ENCODE measurements around the gene ZNF675. TPM values are rescaled to one million over a fixed set of nuclear protein-coding genes. Genes with fewer than 3 reads are reported as not detected.

ZNF675 gene
- polyA plus RNA-seq, 1 donor from 2014 or later = 50.9 TPM

GRCh38 chr19:23709347-23709746 lies 22.3 kb upstream of the ZNF675 start:
- Histone ChIP-seq H3K9ac (ENCODE audit: low read length) (no peak overlapping the region), H3K36me3 (ENCODE audit: insufficient read depth, low read length) (no peaks in the 10 kb centered on the region), H3K27me3 (ENCODE audit: insufficient read depth, low read depth, low read length) (no peaks in the 10 kb centered on the region), H3K4me2 (ENCODE audit: low read length) (no peak overlapping the region), H3F3A (ENCODE audit: insufficient read depth, low read length, poor library complexity, severe bottlenecking) (no peaks in the 10 kb centered on the region), H2AFZ (ENCODE audit: low read depth, low read length) (no peak overlapping the region), H3K4me3 (ENCODE audit: low read length) (no peak overlapping the region), H3K79me2 (replicated peaks; ENCODE audit: insufficient read depth, low read length) (no peaks in the 10 kb centered on the region), H3K27ac (ENCODE audit: low read length) (no peak overlapping the region), H4K20me1 (ENCODE audit: insufficient read depth) (no peaks in the 10 kb centered on the region), H3K9me3 (ENCODE audit: low read length) (no peaks in the 10 kb centered on the region), H3K9me2 (ENCODE audit: insufficient read depth, low read length) (no peaks in the 10 kb centered on the region)
- TF ChIP-seq MXI1 (conservative IDR thresholded peaks at IDR 0.05; ENCODE audit: poor library complexity, severe bottlenecking) (no peak), EP300 (conservative IDR thresholded peaks at IDR 0.05; ENCODE audit: poor library complexity, severe bottlenecking) (no peak), RAD21 (conservative IDR thresholded peaks at IDR 0.05) (no peak), POLR2AphosphoS5 (IDR thresholded peaks at IDR 0.05) (no peak), REST (IDR thresholded peaks at IDR 0.05; ENCODE audit: borderline replicate concordance) (no peak), TAF1 (IDR thresholded peaks at IDR 0.05; ENCODE audit: low read depth) (no peak), EZH2 (IDR thresholded peaks at IDR 0.05; ENCODE audit: borderline replicate concordance, insufficient read depth, low read length, poor library complexity, severe bottlenecking) (no peak), SMC3 (conservative IDR thresholded peaks at IDR 0.05; ENCODE audit: poor library complexity) (no peak)
- TF ChIP-seq, protein P1, sequence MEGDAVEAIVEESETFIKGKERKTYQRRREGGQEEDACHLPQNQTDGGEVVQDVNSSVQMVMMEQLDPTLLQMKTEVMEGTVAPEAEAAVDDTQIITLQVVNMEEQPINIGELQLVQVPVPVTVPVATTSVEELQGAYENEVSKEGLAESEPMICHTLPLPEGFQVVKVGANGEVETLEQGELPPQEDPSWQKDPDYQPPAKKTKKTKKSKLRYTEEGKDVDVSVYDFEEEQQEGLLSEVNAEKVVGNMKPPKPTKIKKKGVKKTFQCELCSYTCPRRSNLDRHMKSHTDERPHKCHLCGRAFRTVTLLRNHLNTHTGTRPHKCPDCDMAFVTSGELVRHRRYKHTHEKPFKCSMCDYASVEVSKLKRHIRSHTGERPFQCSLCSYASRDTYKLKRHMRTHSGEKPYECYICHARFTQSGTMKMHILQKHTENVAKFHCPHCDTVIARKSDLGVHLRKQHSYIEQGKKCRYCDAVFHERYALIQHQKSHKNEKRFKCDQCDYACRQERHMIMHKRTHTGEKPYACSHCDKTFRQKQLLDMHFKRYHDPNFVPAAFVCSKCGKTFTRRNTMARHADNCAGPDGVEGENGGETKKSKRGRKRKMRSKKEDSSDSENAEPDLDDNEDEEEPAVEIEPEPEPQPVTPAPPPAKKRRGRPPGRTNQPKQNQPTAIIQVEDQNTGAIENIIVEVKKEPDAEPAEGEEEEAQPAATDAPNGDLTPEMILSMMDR (IDR thresholded peaks at IDR 0.05; ENCODE audit: poor library complexity, severe bottlenecking) = no peak

- H3K4me2 ChIP-seq (ENCODE audit: low read length) = no peak overlapping the region
- H3K27ac ChIP-seq (ENCODE audit: low read length) = no peak overlapping the region
- H3K9me2 ChIP-seq (ENCODE audit: insufficient read depth, low read length) = no peaks in the 10 kb centered on the region
- H3K79me2 ChIP-seq (replicated peaks; ENCODE audit: insufficient read depth, low read length) = no peaks in the 10 kb centered on the region
- H4K20me1 ChIP-seq (ENCODE audit: insufficient read depth) = no peaks in the 10 kb centered on the region
- no peaks in the 10 kb centered on the region for H3F3A ChIP-seq (ENCODE audit: insufficient read depth, low read length, poor library complexity, severe bottlenecking)
- H3K4me3 ChIP-seq (ENCODE audit: low read length) = no peak overlapping the region
- H3K36me3 ChIP-seq (ENCODE audit: insufficient read depth, low read length) = no peaks in the 10 kb centered on the region
- TF ChIP-seq EP300 (conservative IDR thresholded peaks at IDR 0.05; ENCODE audit: poor library complexity, severe bottlenecking) (no peak), MXI1 (conservative IDR thresholded peaks at IDR 0.05; ENCODE audit: poor library complexity, severe bottlenecking) (no peak), EZH2 (IDR thresholded peaks at IDR 0.05; ENCODE audit: borderline replicate concordance, insufficient read depth, low read length, poor library complexity, severe bottlenecking) (no peak), RAD21 (conservative IDR thresholded peaks at IDR 0.05) (no peak), TAF1 (IDR thresholded peaks at IDR 0.05; ENCODE audit: low read depth) (no peak), REST (IDR thresholded peaks at IDR 0.05; ENCODE audit: borderline replicate concordance) (no peak)
- no peaks in the 10 kb centered on the region for H3K9me3 ChIP-seq (ENCODE audit: low read length)
- no peaks in the 10 kb centered on the region for H3K27me3 ChIP-seq (ENCODE audit: insufficient read depth, low read depth, low read length)
- no peak overlapping the region for H2AFZ ChIP-seq (ENCODE audit: low read depth, low read length)
- no peak overlapping the region for H3K9ac ChIP-seq (ENCODE audit: low read length)
These were observed 19.6 kb upstream of the ZNF675 start for GRCh38 chr19:23706657-23707056.
